Measurements from ENCODE around the gene SLC25A21. TPM values are rescaled to one million over a fixed set of nuclear protein-coding genes. Genes with fewer than 3 reads are reported as not detected.

SLC25A21 gene
- total RNA-seq, 1 experiment from 2014 or later, result 2.1 TPM

- no peaks in the 10 kb centered on the region for H3K9me3 ChIP-seq (ENCODE audit: control insufficient read depth, insufficient read depth, low read depth, low read length)
- no peak for DNase-seq (ENCODE audit: low read depth, low spot score)
- ChIA-PET CTCF (no interaction called here), POLR2A (interaction anchor here (0.6 kb wide), 1 partner anchor 16 kb away, joined by 7 read pairs; no protein-coding TSS in a partner anchor)
- in situ Hi-C loops (cut with HindIII; ENCODE audit: low pct_unique_long_range_greater_than_20kb, low sequenced_read_pairs), result no loop called here
- no peaks in the 10 kb centered on the region for H3K36me3 ChIP-seq (ENCODE audit: control insufficient read depth, insufficient read depth, low read length)
- H3K27ac ChIP-seq (ENCODE audit: low read length), result no peak overlapping the region
- intact Hi-C loops (cut with micrococcal nuclease; ENCODE audit: unreplicated experiment), result no loop called here
- TF ChIP-seq POLR2AphosphoS5 (IDR thresholded peaks at IDR 0.05; ENCODE audit: low read depth, low read length), result no peak
- TF ChIP-seq REST (IDR thresholded peaks at IDR 0.05; ENCODE audit: insufficient read depth in 1 of 2, low read depth in 2 of 2, low read length in 1 of 2), result no peak
- TF ChIP-seq TCF7L2 (IDR thresholded peaks at IDR 0.05; ENCODE audit: low read depth, low read length), result no peak
- no peak for TF ChIP-seq SIN3A (IDR thresholded peaks at IDR 0.05; ENCODE audit: borderline replicate concordance, insufficient read depth, low read depth, low read length)
- TF ChIP-seq, protein P1, sequence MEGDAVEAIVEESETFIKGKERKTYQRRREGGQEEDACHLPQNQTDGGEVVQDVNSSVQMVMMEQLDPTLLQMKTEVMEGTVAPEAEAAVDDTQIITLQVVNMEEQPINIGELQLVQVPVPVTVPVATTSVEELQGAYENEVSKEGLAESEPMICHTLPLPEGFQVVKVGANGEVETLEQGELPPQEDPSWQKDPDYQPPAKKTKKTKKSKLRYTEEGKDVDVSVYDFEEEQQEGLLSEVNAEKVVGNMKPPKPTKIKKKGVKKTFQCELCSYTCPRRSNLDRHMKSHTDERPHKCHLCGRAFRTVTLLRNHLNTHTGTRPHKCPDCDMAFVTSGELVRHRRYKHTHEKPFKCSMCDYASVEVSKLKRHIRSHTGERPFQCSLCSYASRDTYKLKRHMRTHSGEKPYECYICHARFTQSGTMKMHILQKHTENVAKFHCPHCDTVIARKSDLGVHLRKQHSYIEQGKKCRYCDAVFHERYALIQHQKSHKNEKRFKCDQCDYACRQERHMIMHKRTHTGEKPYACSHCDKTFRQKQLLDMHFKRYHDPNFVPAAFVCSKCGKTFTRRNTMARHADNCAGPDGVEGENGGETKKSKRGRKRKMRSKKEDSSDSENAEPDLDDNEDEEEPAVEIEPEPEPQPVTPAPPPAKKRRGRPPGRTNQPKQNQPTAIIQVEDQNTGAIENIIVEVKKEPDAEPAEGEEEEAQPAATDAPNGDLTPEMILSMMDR (IDR thresholded peaks at IDR 0.05), result no peak
- no peak for ATAC-seq
- H3K27me3 ChIP-seq (ENCODE audit: control insufficient read depth, insufficient read depth, low read length), result no peaks in the 10 kb centered on the region
- no peaks in the 10 kb centered on the region for H3K4me1 ChIP-seq (ENCODE audit: control insufficient read depth, insufficient read depth, low read length)
- BruUV-seq (replicated peaks), result no TSS peak
- no peak overlapping the region for H3K4me3 ChIP-seq (ENCODE audit: low read depth in 2 of 2, low read length in 2 of 2)
These were observed 233.1 kb downstream of the SLC25A21 start for GRCh38 chr14:36939265-36939664.

GRCh38 chr14:36938678-36939077 is 233.7 kb downstream of the SLC25A21 start:
- DNase-seq (ENCODE audit: low read depth, low spot score) (no peak), ATAC-seq (no peak)
- H3K27me3 ChIP-seq (ENCODE audit: control insufficient read depth, insufficient read depth, low read length), result no peaks in the 10 kb centered on the region
- H3K4me3 ChIP-seq (ENCODE audit: low read depth in 2 of 2, low read length in 2 of 2), result no peak overlapping the region
- intact Hi-C loops (cut with micrococcal nuclease; ENCODE audit: unreplicated experiment) (no loop called here), in situ Hi-C loops (cut with HindIII; ENCODE audit: low pct_unique_long_range_greater_than_20kb, low sequenced_read_pairs) (no loop called here)
- no TSS peak for BruUV-seq (replicated peaks)
- no peak overlapping the region for H3K27ac ChIP-seq (ENCODE audit: low read length)
- no peaks in the 10 kb centered on the region for H3K9me3 ChIP-seq (ENCODE audit: control insufficient read depth, insufficient read depth, low read depth, low read length)
- H3K4me1 ChIP-seq (ENCODE audit: control insufficient read depth, insufficient read depth, low read length), result no peaks in the 10 kb centered on the region
- no peaks in the 10 kb centered on the region for H3K36me3 ChIP-seq (ENCODE audit: control insufficient read depth, insufficient read depth, low read length)
- POLR2A ChIA-PET, result interaction anchor here (0.6 kb wide), 1 partner anchor 16 kb away, joined by 7 read pairs; no protein-coding TSS in a partner anchor
- TF ChIP-seq TCF7L2 (IDR thresholded peaks at IDR 0.05; ENCODE audit: low read depth, low read length) (no peak), SIN3A (IDR thresholded peaks at IDR 0.05; ENCODE audit: borderline replicate concordance, insufficient read depth, low read depth, low read length) (no peak), REST (IDR thresholded peaks at IDR 0.05; ENCODE audit: insufficient read depth in 1 of 2, low read depth in 2 of 2, low read length in 1 of 2) (no peak), POLR2AphosphoS5 (IDR thresholded peaks at IDR 0.05; ENCODE audit: low read depth, low read length) (no peak)
- TF ChIP-seq, protein P1 (IDR thresholded peaks at IDR 0.05), result no peak
- CTCF ChIA-PET, result no interaction called here
